ENCODE measurements around the gene KMT2C. TPM values are rescaled to one million over a fixed set of nuclear protein-coding genes. Genes with fewer than 3 reads are reported as not detected.

KMT2C gene
- total RNA-seq, 4 donors from 2014 or later = 59.0 to 73.9 (median 69.5) TPM

GRCh38 chr7:152330827-152331226, 105.0 kb downstream of the KMT2C start:
- no peak for DNase-seq (ENCODE audit: extremely low spot score)
- H3K4me3 ChIP-seq = no peak overlapping the region
- H3K36me3 ChIP-seq = peaks cover 12 to 40% (median 27%) of the 10 kb centered on the region in 4 donors
- WGBS = 94% methylated on average over 2 of the region's 2 CpGs
- peaks cover 7 to 21% (median 15%) of the 10 kb centered on the region in 4 donors for H3K4me1 ChIP-seq
- intact Hi-C loops (cut with DNase I) = no loop called here
- no peaks in the 10 kb centered on the region for H3K27me3 ChIP-seq
- no peak overlapping the region for H3K27ac ChIP-seq (replicated peaks in 1 of 4)
- no peaks in the 10 kb centered on the region for H3K9me3 ChIP-seq
- TF ChIP-seq EP300 (IDR thresholded peaks at IDR 0.05) = no peak

GRCh38 chr7:152329469-152329868, 106.3 kb downstream of the KMT2C start:
- no peaks in the 10 kb centered on the region for H3K9me3 ChIP-seq
- no peak for TF ChIP-seq POLR2AphosphoS5 (IDR thresholded peaks at IDR 0.05)
- no peak for TF ChIP-seq POLR2A (IDR thresholded peaks at IDR 0.05; ENCODE audit: low read depth)
- no peak for TF ChIP-seq CTCF (IDR thresholded peaks at IDR 0.05)
- no peak for TF ChIP-seq EP300 (IDR thresholded peaks at IDR 0.05)
- H3K27ac ChIP-seq (replicated peaks in 1 of 4) = no peak overlapping the region
- H3K4me1 ChIP-seq = peaks cover 0 to 12% (median 7%) of the 10 kb centered on the region in 4 donors
- intact Hi-C loops (cut with DNase I) = no loop called here
- H3K4me3 ChIP-seq = no peak overlapping the region
- no peaks in the 10 kb centered on the region for H3K27me3 ChIP-seq
- no peak for DNase-seq (ENCODE audit: extremely low spot score)
- peaks cover 15 to 48% (median 27%) of the 10 kb centered on the region in 4 donors for H3K36me3 ChIP-seq
- WGBS = 93% methylated on average over 2 of the region's 2 CpGs

GRCh38 chr7:152328234-152328633, 107.6 kb downstream of the KMT2C start:
- Histone ChIP-seq H3K27ac (replicated peaks in 1 of 4) (no peak overlapping the region), H3K9me3 (no peaks in the 10 kb centered on the region), H3K36me3 (peaks cover 15 to 49% (median 27%) of the 10 kb centered on the region in 4 donors), H3K27me3 (no peaks in the 10 kb centered on the region), H3K4me1 (peaks cover 0 to 12% (median 7%) of the 10 kb centered on the region in 4 donors), H3K4me3 (no peak overlapping the region)
- intact Hi-C loops (cut with DNase I) = no loop called here
- DNase-seq (ENCODE audit: extremely low spot score) = no peak
- 95% methylated on average over 1 of the region's 1 CpG for WGBS
- no peak for TF ChIP-seq CTCF (IDR thresholded peaks at IDR 0.05)
- TF ChIP-seq EP300 (IDR thresholded peaks at IDR 0.05) = no peak
- TF ChIP-seq POLR2AphosphoS5 (IDR thresholded peaks at IDR 0.05) = no peak
- no peak for TF ChIP-seq POLR2A (IDR thresholded peaks at IDR 0.05; ENCODE audit: low read depth)

GRCh38 chr7:152315845-152316244, 120.0 kb downstream of the KMT2C start:
- Histone ChIP-seq H3K27me3 (no peaks in the 10 kb centered on the region), H3K4me1 (peaks cover 18 to 32% (median 30%) of the 10 kb centered on the region in 4 donors), H3K27ac (replicated peaks in 1 of 4) (no peak overlapping the region), H3K36me3 (peaks cover 0 to 10% (median 0%) of the 10 kb centered on the region in 4 donors), H3K9me3 (no peaks in the 10 kb centered on the region), H3K4me3 (no peak overlapping the region)
- DNase-seq (ENCODE audit: extremely low spot score) = no peak
- 69% methylated on average over 2 of the region's 2 CpGs for WGBS
- intact Hi-C loops (cut with DNase I) = no loop called here
- TF ChIP-seq CTCF (IDR thresholded peaks at IDR 0.05) = no peak
- no peak for TF ChIP-seq POLR2AphosphoS5 (IDR thresholded peaks at IDR 0.05)
- no peak for TF ChIP-seq EP300 (IDR thresholded peaks at IDR 0.05)
- TF ChIP-seq POLR2A (IDR thresholded peaks at IDR 0.05; ENCODE audit: low read depth) = no peak

- H3K27ac ChIP-seq (replicated peaks in 1 of 4) = no peak overlapping the region
- peaks cover 18 to 32% (median 30%) of the 10 kb centered on the region in 4 donors for H3K4me1 ChIP-seq
- H3K36me3 ChIP-seq = peaks cover 7 to 18% (median 14%) of the 10 kb centered on the region in 4 donors
- no peak overlapping the region for H3K4me3 ChIP-seq
- WGBS = 16% methylated on average over 1 of the region's 1 CpG
- no peaks in the 10 kb centered on the region for H3K27me3 ChIP-seq
- intact Hi-C loops (cut with DNase I) = no loop called here
- no peaks in the 10 kb centered on the region for H3K9me3 ChIP-seq
- DNase-seq (ENCODE audit: extremely low spot score) = no peak
- TF ChIP-seq EP300 (IDR thresholded peaks at IDR 0.05) (no peak), POLR2AphosphoS5 (IDR thresholded peaks at IDR 0.05) (peak in 1 of 2 donors; percentile 30), CTCF (IDR thresholded peaks at IDR 0.05) (no peak), POLR2A (IDR thresholded peaks at IDR 0.05; ENCODE audit: low read depth) (no peak)
These were observed 121.8 kb downstream of the KMT2C start for GRCh38 chr7:152313831-152314604.

Data from esophagus muscularis mucosa (tissue), 4 donors.